GM23338 (cell line): ENCODE measurements around the gene MYO5B.

Experiments
- CREB1 ChIP-seq: fragments of 250-450 bp; sonication (Bioruptor Pico); IDR thresholded peaks from 2 replicates; pipeline ENCODE4 v1.5.0; 2020; ENCODE audit warnings: low read depth, mild to moderate bottlenecking, moderate library complexity
- EZH2 ChIP-seq: fragments of 200-600 bp; sonication (generic); IDR thresholded peaks from one replicate; pipeline ENCODE4 v1.8.0; 2017; ENCODE audit warnings: antibody characterized with exemption, mild to moderate bottlenecking, low read depth; ENCODE audit not compliant: unreplicated experiment
- EZH2phosphoT487 ChIP-seq: fragments of 200-600 bp; sonication (generic); IDR thresholded peaks from one replicate; pipeline ENCODE4 v1.8.1; 2018; ENCODE audit warnings: antibody characterized with exemption; ENCODE audit not compliant: unreplicated experiment
- POLR2AphosphoS5 ChIP-seq: IDR thresholded peaks from 2 replicates; pipeline ENCODE4 v1.6.1; 2016; ENCODE audit warnings: antibody characterized with exemption, low read depth
- REST ChIP-seq: IDR thresholded peaks from one replicate; pipeline ENCODE4 v1.6.1; 2018; ENCODE audit warnings: antibody characterized with exemption; ENCODE audit not compliant: unreplicated experiment
- STAT1 ChIP-seq: IDR thresholded peaks from one replicate; pipeline ENCODE4 v1.6.1; 2016; ENCODE audit warnings: antibody characterized with exemption; ENCODE audit not compliant: unreplicated experiment
- ZNF114 ChIP-seq: fragments of 250-450 bp; sonication (Bioruptor Pico); IDR thresholded peaks from 2 replicates; pipeline ENCODE4 v1.5.0; 2020; ENCODE audit warnings: mild to moderate bottlenecking, moderate library complexity
- TF ChIP-seq, protein P1 (sequence below), 2 experiments: fragments of 200-600 bp in 1 of 2; sonication (generic) in 1 of 2; conservative IDR thresholded peaks; 2 replicates each; pipeline versions ENCODE4 v1.5.1 to v1.6.1; 2016 to 2017; ENCODE audit warnings: antibody characterized with exemption in 2 of 2, low read depth in 2 of 2, mild to moderate bottlenecking in 2 of 2, moderate library complexity in 1 of 2
- TF ChIP-seq, protein P2 (sequence below): IDR thresholded peaks from 2 replicates; pipeline ENCODE4 v1.6.1; 2016; ENCODE audit warnings: antibody characterized with exemption

DNA sequence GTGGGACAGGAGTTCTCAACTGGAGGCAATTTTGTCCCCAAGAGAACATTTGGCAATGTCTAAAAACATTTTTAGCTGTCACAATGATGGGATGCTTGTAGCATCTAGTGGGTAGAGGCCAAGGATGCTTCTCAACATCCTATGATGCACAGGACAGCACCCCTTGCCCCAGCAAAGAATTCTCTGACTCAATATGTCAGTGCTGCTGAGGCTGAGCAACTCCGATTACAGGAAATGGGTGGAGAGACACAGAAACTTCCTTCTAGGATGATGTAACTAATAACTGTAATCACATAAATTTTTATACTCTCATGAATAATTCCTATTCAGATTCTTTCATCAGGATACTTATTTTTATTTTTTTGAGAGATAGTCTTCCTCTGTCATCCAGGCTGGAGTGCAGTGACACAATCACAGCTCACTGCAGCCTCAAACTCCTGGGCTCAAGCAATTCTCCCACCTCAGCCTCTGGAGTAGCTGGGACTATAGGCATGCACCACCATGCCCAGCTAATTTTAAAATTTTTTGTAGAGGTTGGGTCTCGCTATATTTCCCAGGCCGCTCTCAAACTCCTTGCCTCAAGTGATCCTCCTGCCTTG lies 261.3 kb downstream of the MYO5B start:
- no peak for TF ChIP-seq CREB1 (CRISPR knock-in tag)
- no peak for TF ChIP-seq STAT1
- TF ChIP-seq, protein P1, sequence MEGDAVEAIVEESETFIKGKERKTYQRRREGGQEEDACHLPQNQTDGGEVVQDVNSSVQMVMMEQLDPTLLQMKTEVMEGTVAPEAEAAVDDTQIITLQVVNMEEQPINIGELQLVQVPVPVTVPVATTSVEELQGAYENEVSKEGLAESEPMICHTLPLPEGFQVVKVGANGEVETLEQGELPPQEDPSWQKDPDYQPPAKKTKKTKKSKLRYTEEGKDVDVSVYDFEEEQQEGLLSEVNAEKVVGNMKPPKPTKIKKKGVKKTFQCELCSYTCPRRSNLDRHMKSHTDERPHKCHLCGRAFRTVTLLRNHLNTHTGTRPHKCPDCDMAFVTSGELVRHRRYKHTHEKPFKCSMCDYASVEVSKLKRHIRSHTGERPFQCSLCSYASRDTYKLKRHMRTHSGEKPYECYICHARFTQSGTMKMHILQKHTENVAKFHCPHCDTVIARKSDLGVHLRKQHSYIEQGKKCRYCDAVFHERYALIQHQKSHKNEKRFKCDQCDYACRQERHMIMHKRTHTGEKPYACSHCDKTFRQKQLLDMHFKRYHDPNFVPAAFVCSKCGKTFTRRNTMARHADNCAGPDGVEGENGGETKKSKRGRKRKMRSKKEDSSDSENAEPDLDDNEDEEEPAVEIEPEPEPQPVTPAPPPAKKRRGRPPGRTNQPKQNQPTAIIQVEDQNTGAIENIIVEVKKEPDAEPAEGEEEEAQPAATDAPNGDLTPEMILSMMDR (conservative IDR thresholded peaks at IDR 0.05; ENCODE audit: low read depth in 2 of 2): no peak
- TF ChIP-seq REST: no peak
- TF ChIP-seq, protein P2, sequence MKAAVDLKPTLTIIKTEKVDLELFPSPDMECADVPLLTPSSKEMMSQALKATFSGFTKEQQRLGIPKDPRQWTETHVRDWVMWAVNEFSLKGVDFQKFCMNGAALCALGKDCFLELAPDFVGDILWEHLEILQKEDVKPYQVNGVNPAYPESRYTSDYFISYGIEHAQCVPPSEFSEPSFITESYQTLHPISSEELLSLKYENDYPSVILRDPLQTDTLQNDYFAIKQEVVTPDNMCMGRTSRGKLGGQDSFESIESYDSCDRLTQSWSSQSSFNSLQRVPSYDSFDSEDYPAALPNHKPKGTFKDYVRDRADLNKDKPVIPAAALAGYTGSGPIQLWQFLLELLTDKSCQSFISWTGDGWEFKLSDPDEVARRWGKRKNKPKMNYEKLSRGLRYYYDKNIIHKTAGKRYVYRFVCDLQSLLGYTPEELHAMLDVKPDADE: no peak
- TF ChIP-seq POLR2AphosphoS5: no peak
- no peak for TF ChIP-seq EZH2phosphoT487
- TF ChIP-seq EZH2: no peak
- TF ChIP-seq ZNF114: no peak
